ENCODE measurements around the gene OR1D5.
A peak's percentile ranks its signal among the peaks of the same experiment; 100 is the strongest.
"Not testable (repeated sequence)": the region's sequence is repeated elsewhere in the genome, so short reads cannot be mapped to it uniquely, and the experiment has no call there.

OR1D5 gene, protein sequence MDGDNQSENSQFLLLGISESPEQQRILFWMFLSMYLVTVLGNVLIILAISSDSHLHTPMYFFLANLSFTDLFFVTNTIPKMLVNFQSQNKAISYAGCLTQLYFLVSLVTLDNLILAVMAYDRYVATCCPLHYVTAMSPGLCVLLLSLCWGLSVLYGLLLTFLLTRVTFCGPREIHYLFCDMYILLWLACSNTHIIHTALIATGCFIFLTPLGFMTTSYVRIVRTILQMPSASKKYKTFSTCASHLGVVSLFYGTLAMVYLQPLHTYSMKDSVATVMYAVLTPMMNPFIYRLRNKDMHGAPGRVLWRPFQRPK

DNA sequence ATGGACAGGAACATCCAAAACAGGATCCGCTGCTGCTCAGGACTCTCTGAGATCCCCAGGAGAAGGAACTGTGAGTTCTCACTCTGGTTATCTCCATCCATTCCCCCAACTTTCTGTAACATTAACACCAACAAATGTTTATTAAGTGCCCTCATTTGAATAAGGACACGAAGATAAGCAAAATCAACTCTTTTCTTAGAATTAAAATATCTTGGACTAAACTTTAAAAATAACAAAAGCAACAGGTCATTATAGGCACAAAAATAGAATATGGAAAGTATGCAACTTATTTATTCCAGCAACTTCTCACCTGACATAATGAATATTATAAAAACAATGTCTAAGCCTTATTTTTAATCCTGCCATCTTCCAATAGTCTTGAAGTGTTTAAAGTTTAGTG is at the start of gene OR1D5:
OR1D5 (minus strand) TSS at position 101 of the 400 bp plus-strand sequence; CDS start at position 101, 0 bp downstream.
- not testable (repeated sequence) for DNase-seq, ATAC-seq

DNA sequence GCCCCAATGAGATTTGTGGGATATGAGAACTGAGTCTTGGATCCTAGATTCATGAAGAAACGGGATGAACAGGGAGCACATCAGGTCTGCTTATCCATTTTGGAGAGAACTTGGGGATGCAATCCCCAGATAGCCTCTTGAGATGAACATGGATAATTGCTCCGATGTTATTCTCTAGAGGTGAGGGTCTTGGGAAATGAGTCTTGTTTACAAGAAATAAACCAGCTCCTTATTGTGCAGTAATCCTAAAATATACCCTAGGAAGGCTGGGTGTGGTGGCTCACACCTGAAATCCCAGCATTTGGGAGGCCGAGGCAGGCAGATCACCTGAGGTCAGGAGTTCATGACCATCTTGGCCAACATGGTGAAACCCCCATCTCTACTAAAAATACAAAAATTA is 40.9 kb upstream of the OR1D5 start, which contains the start of gene OR1D2:
OR1D2 (minus strand) TSS at position 101 of the 400 bp plus-strand sequence. CDS start 11,426 bp downstream, outside the sequence.
- ATAC-seq: no peak
- no peak for DNase-seq

DNA sequence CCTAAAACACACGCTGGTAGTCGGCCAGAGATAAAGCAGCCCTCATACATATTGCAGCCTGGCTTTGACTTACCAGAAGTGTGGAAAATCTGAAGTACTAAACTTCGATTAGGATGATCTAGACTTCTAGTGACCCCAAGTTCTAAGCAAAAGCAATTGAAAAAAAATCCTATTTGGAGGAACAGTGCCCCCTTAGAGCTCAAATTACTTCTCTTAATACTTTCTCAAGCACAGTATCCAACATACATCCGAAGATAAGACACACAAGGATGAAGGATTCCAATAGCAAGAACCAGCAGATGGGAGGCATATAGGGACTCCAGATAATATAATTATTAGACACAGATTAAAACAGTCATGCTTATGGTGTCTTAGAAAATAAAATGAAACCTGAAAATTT is 10.4 kb upstream of the OR1D5 start:
- not testable (repeated sequence) for DNase-seq, ATAC-seq

DNA sequence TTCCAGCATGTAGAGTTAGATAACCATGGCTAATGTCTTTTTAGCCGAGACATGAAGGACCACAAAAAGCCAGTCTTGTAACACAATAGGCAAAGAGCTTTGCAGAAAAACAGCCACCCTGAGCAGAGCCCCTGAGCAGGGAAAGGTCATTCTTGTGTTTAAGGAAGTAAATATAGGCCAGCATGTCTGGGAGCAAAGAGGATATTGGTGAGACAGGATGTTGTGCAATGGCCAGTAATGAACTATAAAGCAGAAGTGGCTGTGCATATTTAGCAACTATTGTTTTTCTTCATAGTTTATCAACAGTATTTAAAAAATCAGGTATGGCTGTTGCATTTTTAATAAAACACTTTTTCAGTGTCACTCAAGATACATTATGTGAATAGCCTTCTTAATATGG is 1.8 kb upstream of the OR1D5 start:
- DNase-seq: not testable (repeated sequence)

DNA sequence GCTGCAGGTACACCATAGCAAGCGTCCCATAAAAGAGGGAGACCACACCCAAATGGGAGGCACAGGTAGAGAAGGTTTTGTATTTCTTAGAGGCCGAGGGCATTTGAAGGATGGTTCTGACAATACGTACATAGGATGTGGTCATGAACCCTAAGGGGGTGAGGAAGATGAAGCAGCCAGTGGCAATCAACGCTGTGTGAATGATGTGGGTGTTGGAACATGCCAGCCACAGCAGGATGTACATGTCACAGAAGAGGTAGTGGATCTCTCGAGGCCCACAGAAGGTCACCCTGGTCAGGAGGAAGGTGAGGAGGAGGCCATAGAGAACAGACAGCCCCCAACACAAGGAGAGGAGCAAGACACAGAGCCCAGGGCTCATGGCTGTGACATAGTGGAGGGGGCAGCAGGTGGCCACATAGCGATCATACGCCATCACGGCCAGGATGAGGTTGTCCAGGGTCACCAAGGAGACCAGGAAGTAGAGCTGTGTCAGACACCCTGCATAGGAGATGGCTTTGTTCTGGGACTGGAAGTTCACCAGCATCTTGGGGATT is 506 bp downstream of the OR1D5 start:
- ATAC-seq, DNase-seq: not testable (repeated sequence)

More for the DNA sequence above, 1.8 kb upstream of the OR1D5 start:
- not testable (repeated sequence) for ATAC-seq

DNA sequence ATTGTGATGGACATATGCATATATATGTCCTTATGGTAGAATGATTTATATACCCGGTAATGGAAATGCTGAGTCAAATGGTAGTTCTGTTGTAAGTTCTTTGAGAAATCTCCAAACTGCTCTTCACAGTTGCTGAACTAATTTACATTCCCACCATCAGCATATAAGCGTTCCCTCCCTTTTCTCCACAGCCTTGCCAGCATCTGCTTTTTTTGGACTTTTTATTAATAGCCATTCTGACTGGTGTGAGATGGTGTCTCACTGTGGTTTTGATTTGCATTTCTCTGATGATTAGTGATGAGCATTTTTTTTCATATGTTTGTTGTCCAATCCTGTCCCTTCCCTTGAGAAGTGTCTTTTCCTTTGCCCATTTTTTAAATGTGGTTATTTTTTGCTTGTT is 8.5 kb downstream of the OR1D5 start:
- ATAC-seq, DNase-seq: not testable (repeated sequence)

DNA sequence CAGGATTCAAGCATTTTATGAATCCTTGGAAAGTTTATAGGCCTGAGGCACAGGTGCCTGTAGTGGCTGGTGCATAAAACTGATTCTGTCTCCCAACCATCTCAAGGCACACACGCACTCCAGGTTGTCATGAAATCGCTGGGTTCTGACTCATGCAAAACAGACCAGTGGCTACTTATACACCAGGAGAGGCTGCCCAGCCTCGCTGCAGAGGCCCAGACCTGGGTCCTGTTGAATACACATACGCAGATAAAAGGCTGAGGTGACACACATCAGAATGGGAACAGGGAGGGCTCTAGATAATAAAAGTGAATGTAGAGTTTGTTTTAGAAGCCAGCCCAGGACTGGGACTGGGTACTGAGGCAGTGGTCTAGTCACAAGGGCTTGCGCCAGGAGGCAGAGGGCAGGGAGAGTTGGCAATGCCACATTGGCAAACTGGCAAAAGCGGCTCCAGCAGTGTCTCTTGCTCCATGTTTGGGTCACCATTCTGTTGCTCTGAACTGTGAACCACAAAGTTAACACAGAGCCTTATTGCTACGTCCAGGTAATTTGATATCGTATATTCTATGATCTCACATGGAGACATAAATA is 13.6 kb downstream of the OR1D5 start:
- DNase-seq: no peak
- no peak for ATAC-seq

DNA sequence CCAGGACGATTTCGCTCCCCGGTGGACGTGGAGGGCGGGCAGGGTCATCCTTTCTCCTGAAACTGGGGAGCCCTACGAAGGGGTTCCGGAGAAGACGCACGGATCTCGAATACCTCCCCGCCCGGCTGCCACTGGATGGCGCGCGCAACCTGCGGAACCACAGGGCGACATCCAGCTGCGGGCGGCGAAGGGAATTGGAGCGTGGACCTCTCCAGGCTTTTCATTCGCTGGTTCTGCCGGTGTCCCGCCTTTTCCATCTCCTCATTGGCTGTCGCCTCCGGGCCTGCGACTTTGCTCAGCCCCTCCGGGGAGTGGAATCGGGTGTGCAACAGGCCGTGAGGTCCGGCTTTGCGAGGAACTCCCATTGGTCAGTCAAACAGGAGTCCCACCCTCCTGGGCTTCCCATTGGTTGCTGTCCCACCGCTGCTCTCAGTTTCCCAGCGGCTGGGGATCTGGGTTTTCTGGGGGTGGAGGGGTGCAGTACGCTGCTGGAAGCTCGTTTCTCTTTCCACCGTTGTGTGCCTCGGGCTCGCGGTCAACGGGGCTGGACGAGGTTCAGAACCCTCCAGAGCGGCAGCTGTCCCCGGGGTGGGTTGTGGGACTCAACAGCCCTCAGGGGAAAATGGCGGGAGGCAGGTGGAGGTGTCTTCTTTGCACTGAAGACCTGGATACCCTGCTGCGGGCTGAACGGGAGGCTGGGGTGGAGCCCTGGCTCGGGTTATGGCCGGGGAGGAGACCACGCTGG is 14.5 kb downstream of the OR1D5 start:
- DNase-seq: peak; percentile 92

DNA sequence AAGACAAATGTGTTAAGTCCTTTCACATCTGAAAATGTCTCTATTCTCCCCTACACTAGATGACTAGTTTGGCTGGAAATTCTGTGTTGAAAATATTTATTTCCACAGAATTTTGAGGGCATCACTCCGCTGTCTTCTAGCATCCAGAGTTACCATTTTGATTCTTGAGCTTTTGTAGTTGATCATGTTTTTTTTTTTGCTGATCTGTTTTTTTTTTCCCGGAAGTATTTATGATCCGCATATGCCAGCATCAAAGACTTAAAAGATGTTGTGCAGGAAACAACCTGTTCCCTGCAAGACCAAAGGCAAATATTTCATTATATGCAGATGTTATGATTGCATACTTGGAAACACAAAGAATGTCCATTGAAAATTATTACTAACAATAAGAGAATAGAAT is 16.7 kb downstream of the OR1D5 start:
- no peak for ATAC-seq

More for the DNA sequence above, 14.5 kb downstream of the OR1D5 start:
- ATAC-seq: peak; percentile 99

DNA sequence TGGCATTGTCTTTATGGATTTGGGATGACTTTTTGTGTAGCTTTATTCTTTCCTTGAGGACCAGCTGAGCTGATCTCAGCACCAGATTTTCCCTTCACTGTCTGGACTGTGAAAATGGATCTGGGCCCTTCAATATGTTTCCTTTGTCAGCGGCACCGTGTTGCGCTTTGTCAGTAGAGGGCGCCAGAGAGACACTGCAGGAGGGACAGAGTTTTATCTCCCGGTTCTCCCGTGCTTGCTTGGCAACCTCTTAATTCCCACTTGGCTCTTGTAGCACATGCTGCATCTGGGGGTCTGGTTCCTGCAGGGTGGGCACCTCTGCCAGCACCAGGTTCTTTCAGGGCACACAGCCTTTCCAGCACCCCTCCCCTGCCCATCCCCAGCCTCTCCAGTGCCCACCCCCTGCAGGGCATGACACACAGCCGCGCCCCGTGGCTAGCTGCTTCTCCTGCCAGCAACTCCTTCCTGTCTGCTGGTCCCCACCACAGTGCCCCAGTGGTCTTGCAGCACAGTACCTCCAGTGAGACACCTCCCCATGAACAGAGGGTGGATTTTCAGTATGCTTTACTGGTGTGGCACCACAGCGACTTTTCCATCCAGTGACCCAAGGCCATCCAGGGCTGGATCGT is 19.6 kb downstream of the OR1D5 start:
- DNase-seq (peak; percentile 48), ATAC-seq (no peak)

More for the DNA sequence above, 16.7 kb downstream of the OR1D5 start:
- no peak for DNase-seq

DNA sequence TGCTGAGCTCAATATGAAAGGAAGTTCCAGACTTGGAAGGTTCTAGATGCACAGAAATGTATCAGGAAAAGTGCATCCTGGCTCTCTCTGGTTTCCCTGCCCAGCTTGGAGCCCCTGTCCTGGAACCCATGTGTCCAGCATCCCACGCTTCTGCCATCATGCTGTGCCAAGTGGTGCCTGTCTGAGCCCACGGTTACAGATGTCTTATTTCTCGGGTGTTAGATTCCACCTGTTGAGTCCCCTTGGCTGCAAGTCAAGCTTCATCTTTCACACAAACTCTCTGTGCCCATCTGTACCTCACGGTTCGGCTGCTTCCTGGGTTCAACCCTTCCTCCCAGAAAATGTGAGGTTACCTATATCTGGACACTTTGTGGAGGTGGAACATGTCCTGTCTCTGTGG is 22.5 kb downstream of the OR1D5 start:
- DNase-seq (no peak), ATAC-seq (no peak)

DNA sequence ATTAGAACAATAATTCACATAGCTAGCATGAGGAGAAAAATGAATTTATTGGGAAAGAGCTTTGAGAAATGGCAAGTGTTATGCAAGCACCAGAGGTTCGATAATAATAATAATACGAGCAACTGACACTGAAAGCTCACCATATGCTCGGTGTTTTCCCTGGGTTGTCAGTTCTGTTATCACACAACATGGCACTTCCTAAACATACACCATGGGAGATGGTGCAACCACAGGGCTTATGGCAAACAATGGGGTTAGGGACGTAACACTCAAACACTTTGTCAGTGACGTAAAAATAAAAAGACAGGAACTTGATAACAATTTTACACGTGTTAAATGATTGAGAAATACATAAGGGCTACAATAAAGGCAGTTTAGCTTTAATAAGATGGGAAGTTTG is 23.7 kb downstream of the OR1D5 start:
- DNase-seq (no peak), ATAC-seq (no peak)

DNA sequence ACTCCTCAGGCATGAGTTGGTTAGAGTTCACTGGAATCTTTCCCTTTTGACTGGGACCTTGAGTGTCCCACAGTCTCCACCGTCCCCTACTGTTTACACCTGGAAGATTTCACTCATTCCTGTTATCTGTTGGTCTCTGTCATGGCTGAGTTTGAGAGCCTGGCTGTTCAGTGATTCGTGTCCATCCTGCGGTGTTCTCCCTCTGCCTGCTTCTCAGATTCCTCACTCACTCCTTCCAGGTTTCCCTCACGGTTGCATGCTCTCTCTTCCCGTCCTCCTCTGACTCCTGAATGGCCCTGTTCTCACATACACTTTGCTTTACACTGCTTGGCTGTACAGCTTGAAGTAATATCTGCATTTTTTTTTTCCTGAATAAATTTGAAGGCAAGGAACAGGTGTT is 24.5 kb downstream of the OR1D5 start:
- ATAC-seq (no peak), DNase-seq (no peak)

DNA sequence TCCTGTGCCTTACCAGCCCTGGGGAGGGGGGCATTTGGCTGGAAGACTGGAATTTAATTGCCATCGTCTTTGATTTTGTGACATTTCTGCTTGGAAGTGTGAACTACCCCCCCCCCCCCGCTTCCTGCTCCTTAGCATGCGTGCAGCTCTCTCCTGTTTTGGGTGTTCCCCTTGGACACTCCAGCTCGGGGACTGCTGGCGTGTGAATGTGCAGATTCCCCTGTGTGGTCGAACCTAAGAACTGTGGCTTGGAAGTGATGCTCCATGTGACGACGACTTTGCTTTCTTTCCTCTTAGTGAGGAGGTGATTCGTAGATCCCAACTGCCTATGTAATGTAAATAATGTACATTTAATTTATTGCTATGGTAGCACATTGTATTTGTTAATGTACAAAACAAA is 26.1 kb downstream of the OR1D5 start:
- ATAC-seq (no peak), DNase-seq (no peak)

DNA sequence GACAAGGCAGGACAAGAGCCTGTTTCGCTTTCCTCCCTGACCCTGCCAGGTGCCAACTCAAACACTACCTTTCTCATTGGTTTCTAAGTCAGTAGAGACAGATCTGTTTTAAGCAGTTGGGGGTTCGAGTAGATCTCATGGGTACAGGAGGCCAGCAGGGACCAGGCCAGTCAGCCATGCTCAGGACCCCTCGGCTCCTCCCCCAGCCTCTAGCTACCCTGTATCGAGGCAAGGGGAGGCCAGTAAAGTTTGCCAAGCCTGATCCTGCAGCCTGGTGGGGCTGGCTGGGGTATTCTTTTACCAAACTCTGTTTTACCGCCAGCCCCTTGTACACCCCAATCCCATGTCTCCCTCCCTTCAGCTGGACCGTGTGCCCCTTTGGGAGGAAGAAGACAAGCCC is 26.6 kb downstream of the OR1D5 start:
- no peak for DNase-seq
- ATAC-seq: no peak

DNA sequence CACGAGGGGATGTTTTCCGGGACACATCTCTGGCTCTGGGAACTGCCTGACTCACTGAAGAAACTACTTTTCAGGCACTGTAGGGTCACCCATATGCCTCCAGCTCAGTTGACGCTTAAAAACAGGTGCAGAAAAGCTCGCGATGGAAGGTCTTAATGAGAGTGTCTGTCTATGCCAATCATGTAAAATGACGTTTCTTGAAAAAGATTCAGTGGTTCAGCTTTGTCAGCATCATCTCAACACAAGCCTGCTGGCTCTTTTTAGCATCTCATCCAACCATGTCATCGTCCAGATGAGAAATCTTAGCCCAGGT is 27.5 kb downstream of the OR1D5 start:
- no peak for DNase-seq
- ATAC-seq: no peak

DNA sequence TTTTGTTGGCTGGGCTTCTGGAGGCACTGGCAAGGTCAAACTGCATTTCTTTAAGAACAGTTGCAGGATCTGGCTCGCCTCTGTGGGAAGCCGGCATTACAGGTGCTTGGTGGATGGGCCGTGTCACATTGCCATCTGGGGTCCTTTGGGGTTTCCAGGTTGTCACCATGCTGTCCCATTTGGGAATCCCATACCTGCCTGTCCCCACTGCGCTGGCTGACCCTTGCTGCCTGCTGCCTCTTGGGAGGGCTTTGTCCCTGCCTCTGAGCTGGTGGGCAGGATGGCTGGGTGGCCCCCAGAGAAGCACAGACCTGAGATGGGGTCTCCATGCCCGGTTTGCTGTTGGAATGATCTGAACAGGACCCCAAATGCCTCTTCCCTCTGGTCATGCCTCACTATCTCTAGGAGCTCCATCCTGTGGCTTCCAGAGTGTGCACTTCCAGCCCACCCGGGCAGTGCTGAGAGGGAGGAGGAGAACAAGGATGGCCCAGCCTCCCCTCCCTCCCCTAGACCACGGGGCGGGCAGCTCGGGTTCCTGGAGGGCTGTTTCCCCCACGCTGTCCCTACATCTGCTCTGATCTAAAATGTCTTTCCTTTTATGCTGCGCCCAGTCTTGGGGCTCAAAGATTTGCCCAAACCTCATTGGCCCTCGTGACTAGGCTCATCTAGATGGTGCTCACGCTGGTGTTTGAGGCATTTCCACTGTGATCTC is 28.0 kb downstream of the OR1D5 start:
- ATAC-seq (no peak), DNase-seq (no peak)

DNA sequence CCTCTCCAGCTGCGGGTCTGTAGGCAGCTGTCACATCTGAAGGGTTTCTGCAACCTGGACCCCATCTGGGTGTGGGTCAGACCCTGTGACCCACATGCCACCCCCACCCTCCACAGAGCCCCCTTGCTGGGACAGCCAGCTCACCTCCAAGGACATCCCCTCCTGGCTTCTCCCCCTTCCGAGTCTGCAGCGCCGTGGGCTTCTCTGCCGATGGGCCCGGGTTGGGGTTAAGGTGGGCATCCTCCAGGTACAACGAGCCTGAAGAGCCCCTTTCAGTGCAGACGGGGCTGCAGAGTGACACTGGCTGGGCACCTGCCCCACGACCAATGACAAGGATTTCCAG is 28.9 kb downstream of the OR1D5 start:
- ATAC-seq: no peak

DNA sequence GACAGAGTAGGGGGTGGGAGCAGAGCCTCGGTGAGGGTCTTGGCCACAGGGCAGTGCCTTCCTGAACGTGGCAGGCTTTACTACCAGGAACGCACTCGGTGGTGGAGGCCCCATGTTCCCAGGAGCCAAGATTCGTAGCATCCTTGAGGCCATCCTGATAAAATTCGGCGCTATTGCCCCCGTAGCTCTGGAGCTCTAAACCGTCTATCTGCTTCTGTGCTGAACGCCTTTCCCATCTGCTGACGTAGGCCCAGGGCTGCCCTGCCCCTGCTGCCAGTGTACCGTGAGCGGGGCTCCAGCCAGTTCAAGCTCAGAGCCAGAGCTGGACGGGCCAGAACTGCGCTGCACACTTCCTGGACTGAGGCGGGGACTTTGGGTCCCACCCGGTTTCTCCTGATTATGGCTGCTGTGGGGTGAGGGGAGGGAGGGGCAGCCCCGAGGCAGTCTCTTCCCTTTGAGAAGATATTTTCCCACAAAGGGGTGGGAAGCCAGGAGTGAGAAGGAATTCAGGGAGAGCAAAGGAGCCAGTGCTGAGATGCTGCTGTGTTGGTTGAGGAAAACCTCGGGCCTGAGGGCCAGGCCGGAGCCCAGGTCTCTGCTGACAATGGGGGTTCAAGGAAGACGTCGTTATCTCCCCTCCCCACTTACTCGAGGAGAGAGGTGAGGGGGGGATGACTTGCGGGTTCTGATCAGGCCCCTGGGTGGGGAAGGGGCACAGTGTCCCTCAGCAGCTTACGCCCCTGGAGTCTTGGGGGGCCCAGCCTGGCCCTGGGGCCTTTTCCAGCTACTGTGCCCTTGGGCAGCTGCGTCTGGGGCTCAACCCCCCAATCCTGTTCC is 29.4 kb downstream of the OR1D5 start:
- ATAC-seq (no peak), DNase-seq (no peak)

More for the DNA sequence above, 28.9 kb downstream of the OR1D5 start:
- DNase-seq: no peak

DNA sequence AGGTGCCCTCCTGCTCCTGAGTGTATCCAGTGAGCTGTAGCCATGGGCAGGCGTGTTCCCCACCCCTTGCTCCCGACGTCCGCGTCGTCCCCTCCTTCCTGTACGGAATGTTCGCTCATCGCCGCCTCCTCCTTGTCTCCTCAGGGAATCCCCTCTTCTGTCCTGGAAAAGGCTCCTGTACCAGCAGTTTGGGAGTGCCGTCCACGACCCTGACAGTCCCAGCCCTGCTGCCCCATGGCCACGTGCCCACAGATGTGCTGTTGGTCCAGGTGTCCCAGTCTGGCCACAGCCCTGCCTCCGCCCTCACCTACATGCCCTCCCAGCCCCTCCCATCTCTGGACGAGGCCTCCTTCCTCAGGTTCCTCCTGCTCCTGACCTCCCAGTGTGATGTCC is 30.2 kb downstream of the OR1D5 start:
- ATAC-seq (no peak), DNase-seq (no peak)
